Measurements from ENCODE around the gene IRF8. TPM values are rescaled to one million over a fixed set of nuclear protein-coding genes. Genes with fewer than 3 reads are reported as not detected.
"Not testable (repeated sequence)": the region's sequence is repeated elsewhere in the genome, so short reads cannot be mapped to it uniquely, and the experiment has no call there.

IRF8 gene
- total RNA-seq, 2 experiments from 2014 or later, result 11.6 to 14.7 TPM

DNA sequence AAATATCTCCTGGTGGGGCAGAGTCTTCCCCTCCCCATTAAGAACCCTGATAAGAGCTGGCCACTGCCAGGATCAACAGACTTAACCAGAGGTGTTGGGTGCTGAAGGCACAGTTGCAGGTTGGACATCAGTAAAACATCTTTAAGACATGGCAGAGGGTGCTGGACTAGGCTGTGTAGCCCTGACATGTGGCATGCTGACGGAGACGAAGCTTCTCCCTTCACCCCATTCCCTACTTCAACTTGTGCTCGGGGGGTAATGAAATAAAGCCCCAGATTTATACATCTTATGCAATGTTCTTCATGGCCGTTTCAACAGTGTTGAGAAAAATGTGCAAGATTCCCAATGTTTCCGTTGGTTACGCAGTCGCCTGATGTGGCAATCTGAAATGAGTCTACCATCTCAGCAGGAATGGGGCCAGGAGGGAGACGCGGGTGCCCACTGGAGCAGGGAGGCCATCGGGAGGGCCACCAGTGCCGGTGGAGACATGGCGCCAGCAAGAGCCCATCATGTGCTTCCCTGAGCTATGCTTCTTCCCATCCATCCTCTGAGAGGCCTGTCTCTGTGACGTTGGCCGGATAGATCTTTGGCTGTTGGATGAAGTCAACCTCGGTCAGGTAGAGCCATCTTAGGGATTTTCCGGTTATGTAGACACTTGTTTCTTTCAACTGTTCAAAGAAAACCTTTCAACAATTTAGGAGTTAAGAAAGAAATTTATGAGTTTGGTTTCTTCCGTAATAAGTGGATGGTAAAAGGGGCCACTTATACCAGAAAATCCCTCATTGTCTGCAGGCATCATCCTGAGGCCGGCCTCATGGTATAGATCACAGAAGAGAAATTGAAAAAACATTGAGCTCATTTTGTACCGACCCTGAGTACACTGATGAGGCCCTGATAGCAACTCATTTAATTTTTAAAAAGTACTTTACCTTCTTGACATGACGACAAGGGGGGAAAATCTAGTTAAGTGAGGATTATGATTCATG is 6.4 kb downstream of the IRF8 start:
- peaks cover 2% of the 10 kb centered on the region for H3K9me3 Mint-ChIP-seq
- no peak overlapping the region for H3K4me3 Mint-ChIP-seq
- H3K4me1 Mint-ChIP-seq, result peaks cover 57% of the 10 kb centered on the region
- H3K36me3 Mint-ChIP-seq (ENCODE audit: low read depth), result peaks cover 64% of the 10 kb centered on the region
- no peaks in the 10 kb centered on the region for H3K27me3 Mint-ChIP-seq
- ChIA-PET CTCF (interaction anchor here (1.4 to 1.6 kb wide), 2 partner anchors 11 to 46 kb away, joined by 3 to 4 read pairs; no protein-coding TSS in a partner anchor), POLR2A (no interaction called here)
- no peak overlapping the region for H3K27ac Mint-ChIP-seq
- no peak for DNase-seq

DNA sequence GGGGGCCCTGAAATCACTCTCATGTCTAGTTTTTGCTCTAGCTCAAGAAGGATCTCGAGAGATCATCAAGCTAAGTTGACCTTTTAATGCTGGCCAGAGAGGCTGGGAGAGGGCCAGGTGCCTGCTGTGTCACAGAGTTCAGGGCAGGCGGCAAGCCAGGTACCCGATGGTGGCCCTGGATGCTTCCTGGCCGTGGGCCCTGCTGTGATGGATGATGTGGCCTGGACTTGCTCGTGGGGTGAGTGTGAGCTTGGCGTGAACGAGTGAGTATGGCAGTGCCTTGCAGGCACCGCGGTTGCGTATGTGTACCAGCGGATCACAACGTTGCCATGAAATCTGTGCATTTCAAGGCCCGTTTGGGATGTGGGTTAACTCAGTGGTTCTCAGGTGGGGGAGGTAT is 7.4 kb downstream of the IRF8 start:
- Mint-ChIP-seq H3K4me1 (peaks cover 47% of the 10 kb centered on the region), H3K36me3 (ENCODE audit: low read depth) (peaks cover 66% of the 10 kb centered on the region), H3K4me3 (no peak overlapping the region), H3K9me3 (peaks cover 2% of the 10 kb centered on the region), H3K27me3 (no peaks in the 10 kb centered on the region), H3K27ac (no peak overlapping the region)
- ChIA-PET POLR2A (no interaction called here), CTCF (interaction anchor here (1.4 to 1.6 kb wide), 2 partner anchors 10 to 45 kb away, joined by 3 to 4 read pairs; no protein-coding TSS in a partner anchor)
- DNase-seq, result no peak

DNA sequence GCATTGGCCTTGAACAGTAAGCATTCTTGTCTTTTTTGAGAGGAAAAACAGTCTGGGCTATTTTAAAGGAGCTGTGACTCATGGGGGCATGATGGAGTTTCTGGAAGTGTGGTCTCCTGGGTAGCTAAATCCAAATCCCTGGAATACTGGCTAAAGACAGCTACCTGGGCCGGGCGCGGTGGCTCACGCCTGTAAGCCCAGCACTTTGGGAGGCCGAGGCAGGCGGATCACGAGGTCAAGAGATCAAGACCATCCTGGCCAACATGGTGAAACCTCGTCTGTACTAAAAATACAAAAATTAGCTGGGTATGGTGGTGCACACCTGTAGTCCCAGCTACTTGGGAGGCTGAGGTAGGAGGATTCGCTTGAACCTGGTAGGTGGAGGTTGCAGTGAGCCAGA is 8.3 kb downstream of the IRF8 start:
- H3K27me3 Mint-ChIP-seq, DNase-seq, H3K27ac Mint-ChIP-seq, H3K4me3 Mint-ChIP-seq, POLR2A ChIA-PET, H3K9me3 Mint-ChIP-seq: not testable (repeated sequence)
- H3K36me3 Mint-ChIP-seq (ENCODE audit: low read depth), result peaks cover 68% of the 10 kb centered on the region
- CTCF ChIA-PET, result interaction anchor here (0.8 to 1.6 kb wide), 3 partner anchors 9 to 45 kb away, joined by 3 read pairs; no protein-coding TSS in a partner anchor
- H3K4me1 Mint-ChIP-seq, result peaks cover 38% of the 10 kb centered on the region

DNA sequence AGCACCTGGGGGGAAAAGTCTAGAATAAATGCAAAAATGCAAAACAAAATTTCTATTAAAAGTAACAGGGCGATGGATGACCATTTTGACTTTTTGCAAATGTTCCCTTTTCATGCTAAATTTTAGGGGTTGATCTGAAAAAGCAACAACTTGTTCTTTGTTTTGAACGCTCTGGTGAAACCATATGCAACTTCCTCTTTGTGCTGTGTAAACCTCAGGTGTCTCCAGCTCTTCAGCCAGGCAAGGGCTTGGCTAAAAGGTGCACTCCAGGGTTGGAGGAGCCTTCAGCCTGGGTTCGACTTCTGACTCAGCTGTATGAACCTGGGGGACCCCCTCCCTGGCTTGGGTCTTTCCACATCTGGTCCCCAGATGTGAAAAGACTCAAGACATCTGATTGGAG is 9.5 kb downstream of the IRF8 start:
- no peak for DNase-seq
- H3K36me3 Mint-ChIP-seq (ENCODE audit: low read depth), result peaks cover 63% of the 10 kb centered on the region
- H3K4me3 Mint-ChIP-seq, result no peak overlapping the region

DNA sequence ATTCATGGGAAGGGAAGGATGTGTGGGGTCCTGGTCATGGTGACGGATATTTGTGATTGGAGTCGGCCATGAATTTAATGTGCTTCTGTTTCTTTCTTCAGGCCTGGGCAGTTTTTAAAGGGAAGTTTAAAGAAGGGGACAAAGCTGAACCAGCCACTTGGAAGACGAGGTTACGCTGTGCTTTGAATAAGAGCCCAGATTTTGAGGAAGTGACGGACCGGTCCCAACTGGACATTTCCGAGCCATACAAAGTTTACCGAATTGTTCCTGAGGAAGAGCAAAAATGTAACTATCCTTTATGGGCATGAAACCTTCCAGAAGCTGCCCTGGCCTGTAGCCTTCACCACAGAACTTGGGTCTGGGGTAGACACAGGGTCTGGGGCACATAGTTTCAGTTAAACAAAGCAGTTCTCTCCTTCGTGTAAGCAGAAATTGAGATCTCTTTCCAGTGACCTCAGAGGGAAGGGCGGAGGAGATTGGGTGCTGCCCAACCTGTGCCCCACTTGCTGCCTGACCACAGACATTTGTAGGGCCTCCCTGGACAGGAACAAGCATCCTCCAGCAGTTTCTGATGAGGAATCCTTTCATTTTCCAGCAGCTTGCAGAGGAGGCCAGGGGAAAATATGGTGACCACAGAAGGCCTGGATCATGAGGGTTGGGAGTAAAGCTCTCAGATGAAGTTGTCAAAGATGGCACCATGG is 10.1 kb downstream of the IRF8 start:
- H3K27ac Mint-ChIP-seq, result no peak overlapping the region
- ChIA-PET CTCF (interaction anchor here (1.2 kb wide), 1 partner anchor 14 kb away, joined by 3 read pairs; no protein-coding TSS in a partner anchor), POLR2A (no interaction called here)
- peaks cover 57% of the 10 kb centered on the region for H3K36me3 Mint-ChIP-seq (ENCODE audit: low read depth)
- H3K4me3 Mint-ChIP-seq, result no peak overlapping the region
- peaks cover 20% of the 10 kb centered on the region for H3K4me1 Mint-ChIP-seq
- no peak for DNase-seq
- no peaks in the 10 kb centered on the region for H3K27me3 Mint-ChIP-seq
- H3K9me3 Mint-ChIP-seq, result peaks cover 2% of the 10 kb centered on the region

More for the DNA sequence above, 9.5 kb downstream of the IRF8 start:
- Mint-ChIP-seq H3K27me3 (no peaks in the 10 kb centered on the region), H3K27ac (peak overlapping the region; percentile 51), H3K4me1 (peaks cover 26% of the 10 kb centered on the region), H3K9me3 (peaks cover 2% of the 10 kb centered on the region)
- POLR2A ChIA-PET, result no interaction called here
- CTCF ChIA-PET, result interaction anchor here (0.7 to 1.2 kb wide), 2 partner anchors 15 to 16 kb away, joined by 3 read pairs; no protein-coding TSS in a partner anchor

DNA sequence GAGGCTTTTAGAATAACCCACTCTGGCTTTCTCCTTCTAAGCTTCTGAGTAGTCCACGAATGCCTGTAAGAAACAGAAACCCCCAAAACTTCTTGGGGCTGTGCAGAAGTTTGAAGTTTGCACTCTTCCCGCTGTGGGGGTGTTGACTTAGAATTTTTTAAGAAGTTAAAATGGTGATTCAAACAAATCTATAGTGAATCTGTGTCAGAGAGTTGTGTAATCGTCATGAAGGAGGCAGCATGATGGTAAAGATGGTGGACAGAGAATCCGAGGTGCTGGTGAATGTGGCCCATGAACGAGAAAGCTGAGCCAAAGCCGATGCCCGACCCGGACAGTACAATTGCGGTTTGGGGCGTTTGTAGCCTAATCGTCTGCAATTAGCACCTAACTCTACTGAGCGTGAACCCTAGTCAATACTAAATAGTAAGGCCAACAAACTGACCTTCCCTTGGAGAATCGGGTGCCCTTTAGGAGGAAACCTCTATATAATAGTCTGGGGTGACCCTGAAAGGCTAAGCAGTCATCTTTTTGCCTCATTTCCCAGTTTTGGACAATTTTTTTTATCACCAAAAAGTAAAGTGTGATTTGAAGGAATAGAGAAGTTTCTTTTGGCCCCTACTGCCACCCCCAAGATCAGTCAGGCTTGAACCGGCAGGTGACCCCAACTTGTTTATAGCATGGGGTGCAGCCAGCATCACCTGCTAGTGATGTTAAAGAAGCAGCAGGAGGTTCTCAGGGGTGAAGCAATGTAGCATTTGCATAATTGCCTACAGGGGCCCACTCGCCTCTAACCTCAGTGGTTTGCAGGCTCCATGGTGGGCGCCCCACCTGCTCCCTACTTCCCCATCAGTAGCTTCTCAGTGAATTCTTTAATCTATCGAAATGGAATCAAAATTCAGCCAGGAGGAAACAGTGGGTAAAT is 11.2 kb downstream of the IRF8 start:
- Mint-ChIP-seq H3K4me1 (peaks cover 17% of the 10 kb centered on the region), H3K27ac (peak overlapping the region; percentile 13), H3K9me3 (peaks cover 2% of the 10 kb centered on the region), H3K36me3 (ENCODE audit: low read depth) (peaks cover 45% of the 10 kb centered on the region), H3K27me3 (no peaks in the 10 kb centered on the region), H3K4me3 (no peak overlapping the region)
- CTCF ChIA-PET, result no interaction called here
- POLR2A ChIA-PET, result no interaction called here
- no peak for DNase-seq

DNA sequence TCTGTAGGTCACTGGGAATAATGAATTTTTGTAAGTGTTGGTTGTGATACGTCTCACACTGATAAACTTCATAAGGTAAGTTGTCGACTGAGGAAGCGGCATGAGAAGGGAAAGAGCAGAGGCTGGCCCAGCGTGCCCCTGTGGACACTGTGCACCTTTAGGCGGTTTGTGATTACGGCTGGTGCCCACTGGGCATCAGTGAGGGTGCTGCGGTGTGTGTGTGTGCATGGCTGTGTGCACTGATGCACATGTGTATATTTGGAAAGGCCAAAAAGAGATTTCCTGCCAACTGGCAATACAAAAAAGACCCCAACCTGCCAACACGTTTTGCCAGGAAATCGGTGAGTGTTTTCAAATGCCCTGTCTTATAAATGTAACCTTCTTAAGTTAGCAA is 11.9 kb downstream of the IRF8 start:
- Mint-ChIP-seq H3K36me3 (ENCODE audit: low read depth) (peaks cover 38% of the 10 kb centered on the region), H3K27ac (no peak overlapping the region), H3K27me3 (no peaks in the 10 kb centered on the region), H3K4me1 (peaks cover 17% of the 10 kb centered on the region), H3K4me3 (no peak overlapping the region), H3K9me3 (no peaks in the 10 kb centered on the region)
- ChIA-PET CTCF (no interaction called here), POLR2A (no interaction called here)
- no peak for DNase-seq

DNA sequence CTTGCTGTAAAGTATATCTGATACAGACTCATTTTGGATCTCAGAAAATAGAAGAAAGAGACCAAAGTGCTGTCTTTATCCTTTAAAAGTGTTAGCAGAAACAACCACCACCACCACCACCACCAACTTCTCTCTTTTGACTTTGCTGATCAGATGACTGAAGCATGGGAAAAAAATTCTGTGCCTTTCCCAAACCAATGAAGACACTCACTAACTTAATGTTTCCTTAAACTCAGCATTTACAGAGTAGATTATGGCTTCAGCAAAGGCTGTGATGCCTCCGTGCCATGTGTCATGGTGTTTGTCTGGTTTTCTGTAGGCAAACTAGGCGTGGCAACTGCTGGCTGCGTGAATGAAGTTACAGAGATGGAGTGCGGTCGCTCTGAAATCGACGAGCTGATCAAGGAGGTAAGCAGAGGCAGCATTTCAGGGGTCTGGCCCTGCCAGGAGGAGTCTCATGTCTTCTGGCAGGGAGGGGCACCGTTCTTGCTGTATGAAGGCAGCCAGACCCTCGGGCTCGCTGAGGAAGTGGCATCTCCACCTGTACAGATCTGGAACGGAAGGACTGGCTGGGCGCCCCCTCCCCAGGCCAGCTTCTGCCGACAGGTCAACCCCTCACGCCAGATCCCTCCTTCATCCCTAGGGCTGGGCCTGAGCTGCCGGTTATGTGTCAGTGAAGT is 12.4 kb downstream of the IRF8 start:
- H3K36me3 Mint-ChIP-seq (ENCODE audit: low read depth), result peaks cover 33% of the 10 kb centered on the region
- ChIA-PET POLR2A (no interaction called here), CTCF (interaction anchor here (0.6 kb wide), 1 partner anchor 32 kb away, joined by 3 read pairs; no protein-coding TSS in a partner anchor)
- peaks cover 18% of the 10 kb centered on the region for H3K4me1 Mint-ChIP-seq
- DNase-seq, result no peak
- no peak overlapping the region for H3K4me3 Mint-ChIP-seq
- no peaks in the 10 kb centered on the region for H3K27me3 Mint-ChIP-seq
- no peaks in the 10 kb centered on the region for H3K9me3 Mint-ChIP-seq
- H3K27ac Mint-ChIP-seq, result no peak overlapping the region

DNA sequence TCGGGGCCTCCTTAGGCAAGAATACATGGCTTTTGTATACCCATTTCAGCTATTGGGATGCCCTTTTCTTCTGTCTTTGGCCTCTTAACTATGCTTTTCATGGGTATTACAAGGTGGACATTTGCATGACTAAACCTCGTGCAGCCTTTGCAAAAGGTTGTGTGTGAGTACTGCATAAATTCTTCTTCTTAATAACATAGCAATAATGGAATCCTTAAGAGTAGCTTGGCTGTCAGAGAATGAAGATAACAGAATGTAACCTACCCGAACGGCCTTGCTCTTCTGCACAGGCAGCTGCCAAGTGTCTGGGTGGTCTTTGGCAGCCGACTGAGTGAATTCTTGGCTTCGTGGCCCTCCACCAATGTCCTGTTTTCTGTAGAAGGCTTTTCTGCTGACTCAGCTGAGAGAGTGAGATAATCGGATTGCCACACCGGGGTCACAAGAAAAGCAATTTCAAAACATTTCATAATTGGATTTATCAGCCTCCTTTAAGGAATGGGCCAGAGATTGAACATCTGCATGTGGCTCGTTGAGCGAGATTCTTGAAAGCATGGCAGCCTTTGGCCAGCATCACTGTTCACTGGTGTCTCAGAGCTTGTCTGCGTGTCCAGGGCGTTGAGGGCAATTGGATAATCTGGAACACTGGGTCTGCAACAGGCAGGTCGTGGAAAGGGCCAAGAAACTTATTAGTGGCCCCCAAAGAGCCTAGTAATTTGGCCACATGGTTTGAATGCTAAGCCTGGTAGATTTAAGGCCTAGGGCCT is 13.4 kb downstream of the IRF8 start:
- no peaks in the 10 kb centered on the region for H3K27me3 Mint-ChIP-seq
- POLR2A ChIA-PET, result no interaction called here
- peak overlapping the region; percentile 1 for H3K27ac Mint-ChIP-seq
- H3K36me3 Mint-ChIP-seq (ENCODE audit: low read depth), result peaks cover 24% of the 10 kb centered on the region
- peaks cover 18% of the 10 kb centered on the region for H3K4me1 Mint-ChIP-seq
- no peaks in the 10 kb centered on the region for H3K9me3 Mint-ChIP-seq
- DNase-seq, result no peak
- no peak overlapping the region for H3K4me3 Mint-ChIP-seq
- CTCF ChIA-PET, result interaction anchor here (1.1 kb wide), 1 partner anchor 31 kb away, joined by 3 read pairs; no protein-coding TSS in a partner anchor

DNA sequence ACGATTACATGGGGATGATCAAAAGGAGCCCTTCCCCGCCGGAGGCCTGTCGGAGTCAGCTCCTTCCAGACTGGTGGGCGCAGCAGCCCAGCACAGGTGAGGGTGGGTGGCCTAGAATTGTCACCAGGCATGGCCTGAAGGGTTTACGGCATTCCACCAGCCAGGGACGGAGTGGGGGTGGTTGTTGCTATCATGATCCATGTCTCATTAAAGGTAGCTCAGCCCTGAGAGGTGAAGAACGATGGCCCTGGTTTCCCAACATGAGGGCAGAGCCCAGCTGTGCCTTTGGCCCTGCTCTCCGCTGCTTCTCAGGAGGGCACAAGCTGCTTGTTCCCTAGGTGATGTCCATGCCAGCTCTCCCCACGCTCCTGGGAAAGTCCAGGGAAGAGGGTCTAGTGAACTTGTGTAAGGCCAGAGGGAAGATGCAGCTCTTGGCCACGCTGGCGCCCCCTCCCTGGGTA is 14.2 kb downstream of the IRF8 start:
- H3K27me3 Mint-ChIP-seq, result no peaks in the 10 kb centered on the region
- H3K9me3 Mint-ChIP-seq, result no peaks in the 10 kb centered on the region
- no peak for DNase-seq
- H3K4me3 Mint-ChIP-seq, result no peak overlapping the region
- peak overlapping the region; percentile 31 for H3K27ac Mint-ChIP-seq
- CTCF ChIA-PET, result no interaction called here
- POLR2A ChIA-PET, result no interaction called here
- H3K36me3 Mint-ChIP-seq (ENCODE audit: low read depth), result peaks cover 28% of the 10 kb centered on the region
- peaks cover 15% of the 10 kb centered on the region for H3K4me1 Mint-ChIP-seq

DNA sequence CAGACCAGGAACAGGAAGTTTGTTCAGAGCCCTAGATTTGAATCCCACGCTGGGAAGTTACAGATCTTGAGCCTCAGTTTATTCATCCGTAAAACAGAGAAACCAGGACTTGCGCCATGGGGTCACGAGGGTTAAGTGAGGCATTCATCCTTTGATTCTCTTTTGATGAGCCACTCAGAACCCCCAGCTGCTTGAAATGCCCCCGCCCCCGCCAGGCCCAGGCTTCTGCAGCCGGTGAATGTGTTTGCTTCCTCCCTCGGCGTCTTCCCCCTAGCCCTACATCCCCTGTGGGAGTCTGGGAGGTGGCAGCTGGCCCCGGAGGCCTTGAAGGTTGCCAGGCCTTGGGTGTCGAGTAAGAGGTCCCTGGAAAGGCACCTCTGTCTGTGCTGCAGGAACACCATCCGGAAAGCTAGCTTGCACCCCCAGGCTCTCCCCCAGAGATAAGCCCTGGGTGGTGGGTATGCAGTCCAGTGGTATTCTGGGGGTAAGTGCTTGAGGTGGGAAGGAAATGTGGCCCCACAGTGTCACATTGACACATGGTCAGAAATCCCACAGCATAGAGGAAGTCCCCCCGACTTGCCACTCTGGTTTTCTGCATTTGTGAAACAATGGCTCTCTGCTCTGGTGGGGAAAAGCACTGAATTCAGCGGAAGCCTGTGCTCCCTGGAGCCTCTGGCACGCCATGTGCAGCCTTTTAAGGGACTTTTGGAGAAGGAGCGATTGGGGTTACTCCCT is 14.9 kb downstream of the IRF8 start:
- Mint-ChIP-seq H3K4me1 (peaks cover 8% of the 10 kb centered on the region), H3K4me3 (no peak overlapping the region), H3K36me3 (ENCODE audit: low read depth) (peaks cover 22% of the 10 kb centered on the region), H3K27ac (no peak overlapping the region), H3K27me3 (no peaks in the 10 kb centered on the region), H3K9me3 (no peaks in the 10 kb centered on the region)
- POLR2A ChIA-PET, result no interaction called here
- DNase-seq, result no peak
- CTCF ChIA-PET, result no interaction called here
